Skeletal muscle tissue (tissue), 4 donors: ENCODE data around the gene COMMD8. TPM values are rescaled to one million over a fixed set of nuclear protein-coding genes. Genes with fewer than 3 reads are reported as not detected.

Experiments
- H3K27ac ChIP-seq: one replicate; pipeline ENCODE4 v1.7.0; 2013; ENCODE audit warnings: mild to moderate bottlenecking, low read depth, low read length, inconsistent platforms
- H3K27me3 ChIP-seq, 3 donors: one replicate each; pipeline ENCODE4 v1.7.0; 2013; ENCODE audit warnings: low read length in 3 of 3; ENCODE audit not compliant: control insufficient read depth in 3 of 3, insufficient read depth in 3 of 3
- H3K36me3 ChIP-seq, 3 donors: one replicate each; pipeline ENCODE4 v1.7.0; 2013; ENCODE audit warnings: low read length in 3 of 3; ENCODE audit not compliant: control insufficient read depth in 3 of 3, insufficient read depth in 3 of 3
- H3K4me1 ChIP-seq, 3 donors: one replicate each; pipeline ENCODE4 v1.7.0; 2013; ENCODE audit warnings: low read length in 3 of 3, mild to moderate bottlenecking in 3 of 3; ENCODE audit not compliant: control insufficient read depth in 3 of 3, insufficient read depth in 3 of 3
- H3K4me3 ChIP-seq, 3 donors: one replicate each; pipeline ENCODE4 v1.7.0; 2013; ENCODE audit warnings: low read length in 3 of 3
- H3K9ac ChIP-seq, 3 donors: one replicate each; pipeline ENCODE4 v1.7.0; 2013; ENCODE audit warnings: low read length in 3 of 3, mild to moderate bottlenecking in 3 of 3, moderate library complexity in 2 of 3, low read depth in 1 of 3
- H3K9me3 ChIP-seq, 3 donors: one replicate each; pipeline ENCODE4 v1.7.0; 2013; ENCODE audit warnings: low read length in 3 of 3; ENCODE audit not compliant: control insufficient read depth in 3 of 3
- total RNA-seq: library from RNA; depleted of rRNA; stranded (reverse); fragments of >200 nt; gene quantifications from one replicate; pipeline ENCODE4 v1.2.3, GENCODE V29; 2014
- donor health status: Osteomylitis.

COMMD8 gene
- total RNA-seq, 1 donor from 2014 or later = 4.7 TPM

- Histone ChIP-seq H3K4me3 (no peak overlapping the region), H3K27me3 (no peaks in the 10 kb centered on the region), H3K9me3 (no peaks in the 10 kb centered on the region), H3K27ac (no peak overlapping the region), H3K4me1 (no peaks in the 10 kb centered on the region), H3K36me3 (no peaks in the 10 kb centered on the region), H3K9ac (no peak overlapping the region)
Observed at GRCh38 chr4:47410271-47410670, 53.2 kb downstream of the COMMD8 start.

GRCh38 chr4:47406408-47406807 lies 57.1 kb downstream of the COMMD8 start:
- H3K9me3 ChIP-seq = no peaks in the 10 kb centered on the region
- H3K4me3 ChIP-seq = no peak overlapping the region
- no peaks in the 10 kb centered on the region for H3K4me1 ChIP-seq
- no peak overlapping the region for H3K9ac ChIP-seq
- no peaks in the 10 kb centered on the region for H3K27me3 ChIP-seq
- no peak overlapping the region for H3K27ac ChIP-seq
- no peaks in the 10 kb centered on the region for H3K36me3 ChIP-seq

Other genes starting within 250 kb of the COMMD8 start
- gene ATP10D, start 21.6 kb upstream of the COMMD8 start, total RNA-seq = 18.8 TPM